Osteoblast (primary cell): ENCODE results near the gene TTC13. TPM values are rescaled to one million over a fixed set of nuclear protein-coding genes. Genes with fewer than 3 reads are reported as not detected.

ENCODE experiments used
- DNase-seq: peaks from one replicate; pipeline ENCODE4 v3.0.0; 2011; ENCODE audit warnings: low spot score, mixed read lengths; ENCODE audit not compliant: insufficient read length; ENCODE audit errors: missing footprints
- H2AFZ ChIP-seq: 2 replicates; pipeline ENCODE4 v1.6.0; 2011; ENCODE audit warnings: mild to moderate bottlenecking, low read length
- H3K27ac ChIP-seq: 2 replicates; pipeline ENCODE4 v1.5.1; 2011; ENCODE audit warnings: mild to moderate bottlenecking, low read depth, low read length, moderate library complexity
- H3K27me3 ChIP-seq: 2 replicates; pipeline ENCODE4 v1.6.0; 2012; ENCODE audit warnings: mild to moderate bottlenecking, control low read depth, inconsistent platforms, low read length, moderate library complexity; ENCODE audit not compliant: insufficient read depth
- H3K36me3 ChIP-seq: 2 replicates; pipeline ENCODE4 v1.5.1; 2011; ENCODE audit warnings: mild to moderate bottlenecking, low read length, control low read depth, moderate library complexity; ENCODE audit not compliant: insufficient read depth
- H3K4me1 ChIP-seq: 2 replicates; pipeline ENCODE4 v1.5.1; 2011; ENCODE audit warnings: mild to moderate bottlenecking, low read length, control low read depth, moderate library complexity; ENCODE audit not compliant: insufficient read depth
- H3K4me2 ChIP-seq: 2 replicates; pipeline ENCODE4 v1.6.0; 2011; ENCODE audit warnings: mild to moderate bottlenecking, low read length; ENCODE audit not compliant: insufficient read depth
- H3K4me3 ChIP-seq: fragments of 200-600 bp; sonication (generic); 3 replicates; pipeline ENCODE4 v1.5.1; 2012; ENCODE audit warnings: mild to moderate bottlenecking, low read length, inconsistent platforms; ENCODE audit not compliant: insufficient read depth
- H3K79me2 ChIP-seq: 2 replicates; pipeline ENCODE4 v1.6.0; 2012; ENCODE audit warnings: mild to moderate bottlenecking, low read length, control low read depth, inconsistent platforms; ENCODE audit not compliant: insufficient read depth
- H3K9me3 ChIP-seq: 2 replicates; pipeline ENCODE4 v1.5.1; 2011; ENCODE audit warnings: low read depth, low read length, control low read depth
- H4K20me1 ChIP-seq: 2 replicates; pipeline ENCODE4 v1.6.0; 2012; ENCODE audit warnings: mild to moderate bottlenecking, low read length, control low read depth; ENCODE audit not compliant: insufficient read depth
- total RNA-seq: library from RNA; depleted of rRNA; stranded (reverse); fragments of >200 nt; gene quantifications from 2 replicates; pipeline ENCODE4 v1.2.3, GENCODE V29; 2012
- TF ChIP-seq, protein P1 (sequence below): IDR thresholded peaks from 2 replicates; pipeline ENCODE4 v1.5.1; 2011; ENCODE audit warnings: mild to moderate bottlenecking, low read depth, low read length, moderate library complexity; ENCODE audit errors: extremely low read depth

The TTC13 gene
- total RNA-seq, 1 donor, result 15.9 TPM

DNA sequence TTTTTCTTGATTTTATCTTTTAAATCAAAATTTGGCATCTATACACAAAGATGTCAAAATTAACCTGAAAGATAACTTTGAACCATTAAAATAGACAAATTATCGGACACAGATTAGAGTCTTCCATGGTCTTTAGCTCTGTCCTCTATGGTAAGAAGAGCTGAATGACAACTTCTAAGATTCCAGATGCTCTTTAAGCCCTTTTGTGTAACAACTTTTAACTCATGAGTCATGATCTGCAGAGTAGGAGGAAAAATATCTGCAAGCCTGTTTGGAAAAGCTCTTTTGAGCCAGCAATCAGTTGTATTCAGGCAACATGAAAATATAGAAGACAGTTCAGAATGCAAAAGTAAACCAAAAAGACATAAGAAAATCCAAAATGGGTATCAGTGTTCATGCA is 37.8 kb downstream of the TTC13 start:
- TF ChIP-seq, protein P1, sequence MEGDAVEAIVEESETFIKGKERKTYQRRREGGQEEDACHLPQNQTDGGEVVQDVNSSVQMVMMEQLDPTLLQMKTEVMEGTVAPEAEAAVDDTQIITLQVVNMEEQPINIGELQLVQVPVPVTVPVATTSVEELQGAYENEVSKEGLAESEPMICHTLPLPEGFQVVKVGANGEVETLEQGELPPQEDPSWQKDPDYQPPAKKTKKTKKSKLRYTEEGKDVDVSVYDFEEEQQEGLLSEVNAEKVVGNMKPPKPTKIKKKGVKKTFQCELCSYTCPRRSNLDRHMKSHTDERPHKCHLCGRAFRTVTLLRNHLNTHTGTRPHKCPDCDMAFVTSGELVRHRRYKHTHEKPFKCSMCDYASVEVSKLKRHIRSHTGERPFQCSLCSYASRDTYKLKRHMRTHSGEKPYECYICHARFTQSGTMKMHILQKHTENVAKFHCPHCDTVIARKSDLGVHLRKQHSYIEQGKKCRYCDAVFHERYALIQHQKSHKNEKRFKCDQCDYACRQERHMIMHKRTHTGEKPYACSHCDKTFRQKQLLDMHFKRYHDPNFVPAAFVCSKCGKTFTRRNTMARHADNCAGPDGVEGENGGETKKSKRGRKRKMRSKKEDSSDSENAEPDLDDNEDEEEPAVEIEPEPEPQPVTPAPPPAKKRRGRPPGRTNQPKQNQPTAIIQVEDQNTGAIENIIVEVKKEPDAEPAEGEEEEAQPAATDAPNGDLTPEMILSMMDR, result no peak
- no peak for DNase-seq
- Histone ChIP-seq H3K9me3 (no peaks in the 10 kb centered on the region), H3K79me2 (no peaks in the 10 kb centered on the region), H3K36me3 (no peaks in the 10 kb centered on the region), H3K27me3 (no peaks in the 10 kb centered on the region), H4K20me1 (no peaks in the 10 kb centered on the region), H3K27ac (no peak overlapping the region), H2AFZ (no peak overlapping the region), H3K4me1 (peaks cover 26% of the 10 kb centered on the region), H3K4me2 (peak overlapping the region; percentile 9), H3K4me3 (no peak overlapping the region)

DNA sequence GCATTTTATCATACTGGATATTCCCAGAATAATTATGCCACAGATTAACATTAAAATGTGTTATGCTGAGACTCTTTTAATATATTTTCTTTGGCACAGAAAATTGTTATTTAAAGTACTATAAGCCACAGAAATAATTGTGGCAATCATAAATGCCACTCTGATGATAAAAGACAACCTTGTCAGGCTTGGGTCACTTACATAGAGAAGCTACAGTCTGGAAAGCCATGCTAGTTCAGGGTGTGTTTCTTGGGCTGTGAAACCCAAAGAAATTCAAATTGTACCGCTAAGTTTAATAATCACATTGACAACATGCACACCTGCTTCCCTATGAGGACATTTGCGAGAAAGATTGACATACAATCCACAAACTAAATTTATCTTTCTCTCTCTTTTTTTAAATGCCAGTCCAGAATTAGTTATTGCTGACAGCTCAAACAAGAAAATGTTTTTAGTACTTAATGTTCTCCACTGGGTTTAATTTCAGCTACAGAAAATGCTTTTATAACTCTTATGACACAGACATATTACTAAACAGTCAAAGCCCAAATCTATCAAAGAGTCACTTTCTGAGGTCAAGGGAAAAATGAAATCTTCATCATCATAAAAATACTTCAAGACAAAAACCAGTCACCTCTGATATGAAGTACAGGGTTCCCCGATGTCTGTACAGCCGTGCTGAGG is 38.7 kb downstream of the TTC13 start:
- TF ChIP-seq, protein P1, result no peak
- no peaks in the 10 kb centered on the region for H3K36me3 ChIP-seq
- H3K4me1 ChIP-seq, result peaks cover 26% of the 10 kb centered on the region
- DNase-seq, result no peak
- no peaks in the 10 kb centered on the region for H3K79me2 ChIP-seq
- no peak overlapping the region for H3K27ac ChIP-seq
- no peaks in the 10 kb centered on the region for H3K9me3 ChIP-seq
- H2AFZ ChIP-seq, result no peak overlapping the region
- H3K27me3 ChIP-seq, result no peaks in the 10 kb centered on the region
- no peak overlapping the region for H3K4me2 ChIP-seq
- H3K4me3 ChIP-seq, result no peak overlapping the region
- H4K20me1 ChIP-seq, result no peaks in the 10 kb centered on the region

- DNase-seq, result no peak
- Histone ChIP-seq H3K4me3 (no peak overlapping the region), H3K36me3 (no peaks in the 10 kb centered on the region), H3K9me3 (no peaks in the 10 kb centered on the region), H4K20me1 (no peaks in the 10 kb centered on the region), H3K4me1 (peaks cover 26% of the 10 kb centered on the region), H3K27me3 (no peaks in the 10 kb centered on the region), H3K27ac (no peak overlapping the region), H3K79me2 (no peaks in the 10 kb centered on the region), H3K4me2 (no peak overlapping the region), H2AFZ (no peak overlapping the region)
- TF ChIP-seq, protein P1, result no peak
These were observed 39.7 kb downstream of the TTC13 start for GRCh38 chr1:230938924-230939368.

GRCh38 chr1:230937371-230937770 is 41.3 kb downstream of the TTC13 start:
- H3K4me1 ChIP-seq, result peaks cover 26% of the 10 kb centered on the region
- peak overlapping the region; percentile 18 for H3K4me2 ChIP-seq
- H3K4me3 ChIP-seq, result no peak overlapping the region
- H3K9me3 ChIP-seq, result no peaks in the 10 kb centered on the region
- no peaks in the 10 kb centered on the region for H3K27me3 ChIP-seq
- no peaks in the 10 kb centered on the region for H3K79me2 ChIP-seq
- H2AFZ ChIP-seq, result no peak overlapping the region
- H3K27ac ChIP-seq, result no peak overlapping the region
- TF ChIP-seq, protein P1, result no peak
- H3K36me3 ChIP-seq, result no peaks in the 10 kb centered on the region
- DNase-seq, result no peak
- no peaks in the 10 kb centered on the region for H4K20me1 ChIP-seq
